NB4 (cell line): ENCODE measurements around the gene TNFSF11.
A peak's percentile ranks its signal among the peaks of the same experiment; 100 is the strongest.

Experiments
- DNase-seq: peaks from one replicate; pipeline ENCODE4 v3.0.0; 2010; ENCODE audit warnings: low read depth
- H3K4me3 ChIP-seq: one replicate; pipeline ENCODE4 v1.5.1; 2011; ENCODE audit warnings: mild to moderate bottlenecking, low read depth, low read length, moderate library complexity
- MYC ChIP-seq: IDR thresholded peaks from 2 replicates; pipeline ENCODE4 v1.6.1; 2011; ENCODE audit warnings: low read depth, low read length
- POLR2A ChIP-seq: IDR thresholded peaks from 2 replicates; pipeline ENCODE4 v1.6.1; 2011; ENCODE audit warnings: mild to moderate bottlenecking; ENCODE audit not compliant: insufficient read length; ENCODE audit errors: extremely low read depth
- TF ChIP-seq, protein P1 (sequence below): IDR thresholded peaks from one replicate; pipeline ENCODE4 v1.5.1; 2012; ENCODE audit warnings: low read depth, low read length
- TF ChIP-seq, protein P2 (sequence below): IDR thresholded peaks from 2 replicates; pipeline ENCODE4 v1.6.1; 2011; ENCODE audit warnings: low read depth, low read length

Gene TNFSF11

GRCh38 chr13:42580644-42581043 is 6.7 kb downstream of the TNFSF11 start:
- no peak overlapping the region for H3K4me3 ChIP-seq
- TF ChIP-seq MYC (no peak), POLR2A (no peak)
- TF ChIP-seq, protein P1, sequence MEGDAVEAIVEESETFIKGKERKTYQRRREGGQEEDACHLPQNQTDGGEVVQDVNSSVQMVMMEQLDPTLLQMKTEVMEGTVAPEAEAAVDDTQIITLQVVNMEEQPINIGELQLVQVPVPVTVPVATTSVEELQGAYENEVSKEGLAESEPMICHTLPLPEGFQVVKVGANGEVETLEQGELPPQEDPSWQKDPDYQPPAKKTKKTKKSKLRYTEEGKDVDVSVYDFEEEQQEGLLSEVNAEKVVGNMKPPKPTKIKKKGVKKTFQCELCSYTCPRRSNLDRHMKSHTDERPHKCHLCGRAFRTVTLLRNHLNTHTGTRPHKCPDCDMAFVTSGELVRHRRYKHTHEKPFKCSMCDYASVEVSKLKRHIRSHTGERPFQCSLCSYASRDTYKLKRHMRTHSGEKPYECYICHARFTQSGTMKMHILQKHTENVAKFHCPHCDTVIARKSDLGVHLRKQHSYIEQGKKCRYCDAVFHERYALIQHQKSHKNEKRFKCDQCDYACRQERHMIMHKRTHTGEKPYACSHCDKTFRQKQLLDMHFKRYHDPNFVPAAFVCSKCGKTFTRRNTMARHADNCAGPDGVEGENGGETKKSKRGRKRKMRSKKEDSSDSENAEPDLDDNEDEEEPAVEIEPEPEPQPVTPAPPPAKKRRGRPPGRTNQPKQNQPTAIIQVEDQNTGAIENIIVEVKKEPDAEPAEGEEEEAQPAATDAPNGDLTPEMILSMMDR, result no peak
- TF ChIP-seq, protein P2, sequence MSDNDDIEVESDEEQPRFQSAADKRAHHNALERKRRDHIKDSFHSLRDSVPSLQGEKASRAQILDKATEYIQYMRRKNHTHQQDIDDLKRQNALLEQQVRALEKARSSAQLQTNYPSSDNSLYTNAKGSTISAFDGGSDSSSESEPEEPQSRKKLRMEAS, result no peak
- no peak for DNase-seq

DNA sequence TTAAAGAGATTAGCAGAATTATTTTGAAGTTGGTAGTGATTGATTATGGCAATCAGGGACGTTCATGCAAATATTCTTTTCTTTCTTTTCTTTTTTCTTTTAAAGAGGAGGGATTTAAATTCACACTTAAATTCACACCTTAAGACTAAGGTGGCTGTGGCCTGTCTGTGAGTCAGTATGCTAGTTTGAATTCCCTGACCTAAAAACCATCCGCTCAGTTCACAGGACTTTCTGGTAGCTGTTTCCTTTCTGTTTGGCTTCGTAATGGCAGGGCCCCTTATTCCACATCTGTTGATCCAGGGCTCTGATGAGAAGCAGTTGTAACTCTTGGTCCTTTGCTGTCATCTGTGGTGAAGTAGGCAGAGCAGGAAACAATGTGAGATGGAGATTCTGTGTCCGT is 7.5 kb downstream of the TNFSF11 start:
- no peak for DNase-seq
- H3K4me3 ChIP-seq, result no peak overlapping the region
- TF ChIP-seq, protein P2, result no peak
- no peak for TF ChIP-seq POLR2A
- no peak for TF ChIP-seq MYC
- TF ChIP-seq, protein P1, result no peak

- TF ChIP-seq, protein P1, result no peak
- TF ChIP-seq MYC, result no peak
- TF ChIP-seq POLR2A, result no peak
- TF ChIP-seq, protein P2, result no peak
- DNase-seq, result no peak
- H3K4me3 ChIP-seq, result no peak overlapping the region
Observed at GRCh38 chr13:42591602-42592001, 17.6 kb downstream of the TNFSF11 start.

GRCh38 chr13:42592915-42593900 is 19.3 kb downstream of the TNFSF11 start:
- no peak for DNase-seq
- TF ChIP-seq POLR2A, result no peak
- TF ChIP-seq, protein P2, result no peak
- TF ChIP-seq, protein P1, result no peak
- TF ChIP-seq MYC, result no peak
- no peak overlapping the region for H3K4me3 ChIP-seq

DNA sequence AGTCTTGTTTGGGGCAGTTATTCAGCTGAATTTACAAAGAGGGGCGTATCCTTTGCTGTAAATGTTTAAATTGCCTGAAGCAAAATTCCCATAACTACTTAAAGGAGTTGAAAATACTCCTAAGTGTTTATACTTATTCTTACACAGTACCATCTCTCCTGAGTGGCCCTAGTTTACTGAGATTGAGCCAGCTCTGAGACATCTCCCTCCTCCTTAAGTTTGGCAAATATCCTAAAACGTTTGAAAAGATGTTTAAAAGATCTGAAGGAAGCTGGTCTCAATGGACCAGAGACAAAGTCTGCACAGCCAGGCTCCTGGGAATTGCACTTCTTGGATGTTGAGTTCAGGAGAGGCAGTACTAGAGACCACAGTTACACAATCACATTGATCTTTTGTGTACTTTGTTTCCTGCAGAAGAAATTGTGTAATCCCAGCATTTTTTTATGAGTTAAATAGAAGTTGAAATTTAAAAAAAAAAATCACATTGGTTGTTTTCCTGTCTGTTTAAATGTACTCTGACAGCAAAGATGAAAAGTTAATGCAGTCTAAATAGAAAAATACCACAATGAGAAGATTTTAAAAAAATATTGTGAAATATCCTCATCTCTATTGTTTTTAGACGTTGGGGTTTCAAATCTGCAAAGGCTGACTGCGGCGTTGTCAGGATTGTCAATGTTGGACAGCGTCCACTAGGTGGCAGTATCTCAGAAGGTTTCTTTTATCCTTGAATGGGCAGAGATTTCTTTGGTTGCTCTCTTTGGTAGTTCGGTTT is 20.7 kb downstream of the TNFSF11 start:
- peak; percentile 76 for DNase-seq
- no peak for TF ChIP-seq POLR2A
- TF ChIP-seq, protein P1, result peak; percentile 76
- no peak overlapping the region for H3K4me3 ChIP-seq
